HCT116 (cell line): ENCODE results near the gene FAM234B. TPM values are rescaled to one million over a fixed set of nuclear protein-coding genes. Genes with fewer than 3 reads are reported as not detected.

Source experiments
- ATAC-seq: fragments of 200-7000 bp; cut with Tn5 transposase; 2 replicates; pipeline ENCODE4 v1.9.1; 2020; ENCODE audit warnings: mild to moderate bottlenecking, moderate library complexity
- BruUV-seq: library from RNA; stranded (reverse); fragments of 400-500 nt; replicated peaks from 2 replicates; lab custom pipeline; 2021; lab: Mats Ljungman, UMichigan
- CTCF ChIA-PET: fragments of 300-600 bp; sonication (Branson Sonifier 250); formaldehyde crosslinking; loops from one replicate; lab custom pipeline; 2021; ENCODE audit warnings: antibody characterized with exemption; lab: Charles Lee
- POLR2A ChIA-PET: fragments of 300-600, 350-600 bp; sonication (Branson Sonifier 250); formaldehyde crosslinking; loops from one replicate; lab custom pipeline; 2021; ENCODE audit warnings: antibody characterized with exemption; lab: Charles Lee
- RAD21 ChIA-PET, 2 experiments: fragments of 300-600 bp; sonication (Branson Sonifier 250); formaldehyde crosslinking; loops; one replicate each; lab custom pipeline; 2023; ENCODE audit warnings: low total read pairs in 2 of 2; ENCODE audit not compliant: uncharacterized antibody in 2 of 2, unreplicated experiment in 2 of 2, low non-redundant PET in 1 of 2; lab: Charles Lee
- DNase-seq: peaks from one replicate; pipeline ENCODE4 v3.0.0-alpha.2; 2010; ENCODE audit warnings: low read depth, low spot score
- H2AFZ ChIP-seq: fragments of 200-600 bp; shearing (Covaris generic), sonication (generic); 2 replicates; pipeline ENCODE4 v1.6.1; 2017; ENCODE audit warnings: low read depth, mixed run types, mixed read lengths, antibody characterized with exemption, low read length; ENCODE audit not compliant: poor library complexity, severe bottlenecking
- H3K27ac ChIP-seq: 2 replicates; pipeline ENCODE4 v1.5.1; 2012; ENCODE audit warnings: low read depth, low read length
- H3K27me3 ChIP-seq: fragments of 200-600 bp; sonication (generic); 2 replicates; pipeline ENCODE4 v1.6.1; 2016; ENCODE audit warnings: mixed run types, low read length, mixed read lengths; ENCODE audit not compliant: insufficient read depth
- H3K36me3 ChIP-seq, 2 experiments: fragments of 200-500 bp in 1 of 2; fragments of 200-600 bp in 1 of 2; sonication (Bioruptor generic) in 1 of 2; sonication (generic) in 1 of 2; 2 replicates each; pipeline versions ENCODE4 v1.5.1 to v1.6.1; 2014 to 2016; ENCODE audit warnings: low read length in 2 of 2, inconsistent platforms in 1 of 2, mixed read lengths in 1 of 2, mixed run types in 1 of 2; ENCODE audit not compliant: insufficient read depth in 2 of 2, control insufficient read depth in 1 of 2
- H3K4me1 ChIP-seq, 2 experiments: fragments of 200-600 bp in 1 of 2; sonication (generic) in 1 of 2; 2 replicates each; pipeline versions ENCODE4 v1.5.1 to v1.6.1; 2012 to 2017; ENCODE audit warnings: low read length in 2 of 2, inconsistent platforms in 1 of 2, mild to moderate bottlenecking in 1 of 2, mixed read lengths in 1 of 2, mixed run types in 1 of 2, moderate library complexity in 1 of 2; ENCODE audit not compliant: insufficient read depth in 2 of 2, control insufficient read depth in 1 of 2
- H3K4me2 ChIP-seq: fragments of 200-600 bp; sonication (generic); 2 replicates; pipeline ENCODE4 v1.6.1; 2017; ENCODE audit warnings: mixed run types, low read length, mixed read lengths
- H3K4me3 ChIP-seq, 2 experiments: fragments of 200-600 bp in 1 of 2; sonication (generic) in 1 of 2; replicated peaks in 1 of 2; 2 replicates each; pipeline ENCODE4 v1.5.1; 2011 to 2016; ENCODE audit warnings: low read length in 2 of 2, control low read depth in 1 of 2, low read depth in 1 of 2, mild to moderate bottlenecking in 1 of 2, mixed read lengths in 1 of 2, mixed run types in 1 of 2
- H3K79me2 ChIP-seq: fragments of 200-600 bp; sonication (generic); 2 replicates; pipeline ENCODE4 v1.6.1; 2017; ENCODE audit warnings: mild to moderate bottlenecking, mixed run types, low read length, moderate library complexity, mixed read lengths; ENCODE audit not compliant: insufficient read depth
- H3K9ac ChIP-seq: fragments of 200-600 bp; sonication (generic); 2 replicates; pipeline ENCODE4 v1.6.1; 2016; ENCODE audit warnings: low read length, mixed read lengths
- H3K9me2 ChIP-seq: fragments of 200-600 bp; sonication (generic), shearing (Covaris generic); 2 replicates; pipeline ENCODE4 v1.6.1; 2017; ENCODE audit warnings: mixed run types, mild to moderate bottlenecking, moderate library complexity; ENCODE audit not compliant: insufficient read depth
- H3K9me3 ChIP-seq, 2 experiments: fragments of 200-500 bp in 1 of 2; fragments of 200-600 bp in 1 of 2; sonication (Bioruptor generic) in 1 of 2; sonication (generic) in 1 of 2; 2 replicates each; pipeline ENCODE4 v1.6.1; 2014 to 2017; ENCODE audit warnings: low read length in 2 of 2, mixed read lengths in 2 of 2, inconsistent platforms in 1 of 2, low read depth in 1 of 2, mild to moderate bottlenecking in 1 of 2, mixed run types in 1 of 2, moderate library complexity in 1 of 2; ENCODE audit not compliant: control insufficient read depth in 1 of 2, insufficient read depth in 1 of 2
- H4K20me1 ChIP-seq: fragments of 200-600 bp; sonication (generic), shearing (Covaris generic); 2 replicates; pipeline ENCODE4 v1.6.1; 2017; ENCODE audit warnings: mixed run types, mild to moderate bottlenecking, moderate library complexity; ENCODE audit not compliant: insufficient read depth
- ATF3 ChIP-seq: IDR thresholded peaks from 2 replicates; pipeline ENCODE4 v1.6.1; 2012
- CEBPB ChIP-seq: IDR thresholded peaks from 2 replicates; pipeline ENCODE4 v1.6.1; 2012; ENCODE audit warnings: low read depth
- CTCF ChIP-seq, 3 experiments: fragments of 200-600 bp in 1 of 3; sonication (generic) in 1 of 3; IDR thresholded peaks in 2 of 3; conservative IDR thresholded peaks in 1 of 3; 2 replicates each; pipeline ENCODE4 v1.5.1; 2012 to 2017; ENCODE audit warnings: low read depth in 2 of 3, low read length in 2 of 3, antibody characterized with exemption in 1 of 3, borderline replicate concordance in 1 of 3, control low read depth in 1 of 3, mild to moderate bottlenecking in 1 of 3, mixed read lengths in 1 of 3, mixed run types in 1 of 3, moderate library complexity in 1 of 3; ENCODE audit not compliant: insufficient read depth in 1 of 3
- EGR1 ChIP-seq: IDR thresholded peaks from 2 replicates; pipeline ENCODE4 v1.6.1; 2012; ENCODE audit warnings: low read depth
- ELF1 ChIP-seq: IDR thresholded peaks from 2 replicates; pipeline ENCODE4 v1.6.1; 2012; ENCODE audit warnings: low read depth, borderline replicate concordance
- FOSL1 ChIP-seq: IDR thresholded peaks from 2 replicates; pipeline ENCODE4 v1.6.1; 2012; ENCODE audit warnings: low read depth
- JUND ChIP-seq: IDR thresholded peaks from 2 replicates; pipeline ENCODE4 v1.6.1; 2012
- MAX ChIP-seq: IDR thresholded peaks from 2 replicates; pipeline ENCODE4 v1.6.1; 2012
- RAD21 ChIP-seq: IDR thresholded peaks from 2 replicates; pipeline ENCODE4 v1.6.1; 2012; ENCODE audit warnings: low read depth, mild to moderate bottlenecking
- REST ChIP-seq: IDR thresholded peaks from 2 replicates; pipeline ENCODE4 v1.6.1; 2012; ENCODE audit warnings: low read depth
- SIN3A ChIP-seq: IDR thresholded peaks from 2 replicates; pipeline ENCODE4 v1.6.1; 2012; ENCODE audit warnings: low read depth
- SRF ChIP-seq: IDR thresholded peaks from 2 replicates; pipeline ENCODE4 v1.6.1; 2012; ENCODE audit warnings: low read depth
- intact Hi-C: fragments of 100-400 bp; cut with micrococcal nuclease; formaldehyde crosslinking; loops from 2 replicates; pipeline ENCODE4 v1.10.0; 2022
- total RNA-seq: library from RNA; stranded (reverse); gene quantifications from one replicate; pipeline ENCODE4 v1.2.1, GENCODE V29; 2021; ENCODE audit not compliant: unreplicated experiment

The FAM234B gene
- total RNA-seq, 1 experiment from 2014 or later = 15.9 TPM

- H4K20me1 ChIP-seq = no peaks in the 10 kb centered on the region
Measured at GRCh38 chr12:13084898-13085640, 40.9 kb downstream of the FAM234B start.

GRCh38 chr12:13085968-13086686 is 41.9 kb downstream of the FAM234B start:
- Histone ChIP-seq H3K9ac (no peak overlapping the region), H3K9me2 (no peaks in the 10 kb centered on the region), H4K20me1 (no peaks in the 10 kb centered on the region), H3K4me2 (no peak overlapping the region), H3K4me1 (no peaks in the 10 kb centered on the region), H3K27me3 (no peaks in the 10 kb centered on the region), H3K27ac (no peak overlapping the region), H2AFZ (no peak overlapping the region), H3K9me3 (no peaks in the 10 kb centered on the region), H3K79me2 (no peaks in the 10 kb centered on the region), H3K4me3 (no peak overlapping the region), H3K36me3 (no peaks in the 10 kb centered on the region)
- ChIA-PET RAD21 (interaction anchor here in 1 of 2 experiments (0.8 kb wide), 1 partner anchor 21 kb away, joined by 3 read pairs; no protein-coding TSS in a partner anchor), POLR2A (no interaction called here), CTCF (no interaction called here)
- intact Hi-C loops = no loop called here
- ATAC-seq = no peak
- no peak for DNase-seq
- BruUV-seq = no TSS peak
- no peak for TF ChIP-seq SIN3A
- no peak for TF ChIP-seq JUND
- TF ChIP-seq REST = no peak
- no peak for TF ChIP-seq ELF1
- TF ChIP-seq ATF3 = no peak
- TF ChIP-seq EGR1 = no peak
- no peak for TF ChIP-seq FOSL1
- TF ChIP-seq RAD21 = no peak
- no peak for TF ChIP-seq CEBPB
- no peak for TF ChIP-seq CTCF (IDR thresholded peaks at IDR 0.05 in 2 of 3, conservative IDR thresholded peaks at IDR 0.05 in 1 of 3; ENCODE audit: borderline replicate concordance in 1 of 3, insufficient read depth in 1 of 3, low read depth in 2 of 3, low read length in 2 of 3)

More at GRCh38 chr12:13084898-13085640, 40.9 kb downstream of the FAM234B start:
- Histone ChIP-seq H3K79me2 (no peaks in the 10 kb centered on the region), H3K27ac (no peak overlapping the region), H3K9me2 (no peaks in the 10 kb centered on the region), H3K4me2 (no peak overlapping the region), H3K36me3 (0 out of 4 replicates have a peak, but pooled peaks cover 0 to 3% of the 10 kb centered on the region in 2 experiments), H3K4me1 (no peaks in the 10 kb centered on the region), H3K27me3 (no peaks in the 10 kb centered on the region), H3K9me3 (no peaks in the 10 kb centered on the region), H3K4me3 (no peak overlapping the region), H2AFZ (no peak overlapping the region), H3K9ac (no peak overlapping the region)
- POLR2A ChIA-PET = no interaction called here
- TF ChIP-seq SRF (no peak), MAX (no peak), ELF1 (no peak)
- CTCF ChIA-PET = no interaction called here
- ATAC-seq = no peak
- no TSS peak for BruUV-seq
- RAD21 ChIA-PET = interaction anchor here in 1 of 2 experiments (0.8 kb wide), 1 partner anchor 20 kb away, joined by 3 read pairs; no protein-coding TSS in a partner anchor
- intact Hi-C loops = no loop called here
- DNase-seq = no peak
